ENCODE measurements around the gene TSPEAR.

- TF ChIP-seq CTCF (IDR thresholded peaks at IDR 0.05): no peak
- no peak for TF ChIP-seq POLR2A (IDR thresholded peaks at IDR 0.05)
- no peak for TF ChIP-seq POLR2AphosphoS5 (IDR thresholded peaks at IDR 0.05)
- TF ChIP-seq EP300 (IDR thresholded peaks at IDR 0.05): no peak
Observed at GRCh38 chr21:44485796-44486195, 225.6 kb downstream of the TSPEAR start.
